ENCODE results near the gene ADARB1. TPM values are rescaled to one million over a fixed set of nuclear protein-coding genes. Genes with fewer than 3 reads are reported as not detected.

ADARB1 gene
- total RNA-seq, 2 experiments from 2014 or later = 27.5 to 28.6 TPM

- Mint-ChIP-seq H3K4me3 (no peak overlapping the region), H3K4me1 (ENCODE audit: low read depth) (no peaks in the 10 kb centered on the region), H3K9me3 (peaks cover 3% of the 10 kb centered on the region), H3K27me3 (no peaks in the 10 kb centered on the region), H3K27ac (no peak overlapping the region), H3K36me3 (ENCODE audit: low read depth) (peaks cover 94% of the 10 kb centered on the region)
- ChIA-PET CTCF (interaction anchor here (0.7 to 1.5 kb wide), 2 partner anchors 8 to 18 kb away, joined by 3 to 4 read pairs; no protein-coding TSS in a partner anchor), POLR2A (no interaction called here)
- Histone ChIP-seq H3K36me3 (ENCODE audit: insufficient read depth, low read length) (peaks cover 18% of the 10 kb centered on the region), H3K27ac (ENCODE audit: low read depth in 1 of 2, low read length in 2 of 2) (no peak overlapping the region), H3K4me1 (ENCODE audit: insufficient read depth, low read length) (no peaks in the 10 kb centered on the region), H3K9me3 (ENCODE audit: control insufficient read depth in 1 of 2, insufficient read depth in 1 of 2, low read length in 2 of 2) (no peaks in the 10 kb centered on the region), H3K27me3 (ENCODE audit: control insufficient read depth in 1 of 2, insufficient read depth in 2 of 2, low read length in 2 of 2) (no peaks in the 10 kb centered on the region), H3K4me3 (ENCODE audit: low read length) (no peak overlapping the region)
- no peak for TF ChIP-seq CTCF (IDR thresholded peaks at IDR 0.05)
- DNase-seq (no peak), ATAC-seq (ENCODE audit: poor library complexity) (no peak)
- intact Hi-C loops (cut with DNase I, micrococcal nuclease) = no loop called here
These were observed 140.8 kb downstream of the ADARB1 start for GRCh38 chr21:45215213-45215612.

GRCh38 chr21:45217010-45217409, 142.6 kb downstream of the ADARB1 start:
- Histone ChIP-seq H3K27me3 (ENCODE audit: control insufficient read depth in 1 of 2, insufficient read depth in 2 of 2, low read length in 2 of 2) (no peaks in the 10 kb centered on the region), H3K36me3 (ENCODE audit: insufficient read depth, low read length) (peaks cover 21% of the 10 kb centered on the region), H3K4me1 (ENCODE audit: insufficient read depth, low read length) (no peaks in the 10 kb centered on the region), H3K27ac (ENCODE audit: low read depth in 1 of 2, low read length in 2 of 2) (no peak overlapping the region), H3K9me3 (ENCODE audit: control insufficient read depth in 1 of 2, insufficient read depth in 1 of 2, low read length in 2 of 2) (no peaks in the 10 kb centered on the region), H3K4me3 (ENCODE audit: low read length) (no peak overlapping the region)
- intact Hi-C loops (cut with DNase I, micrococcal nuclease) = no loop called here
- H3K9me3 Mint-ChIP-seq = peaks cover 3% of the 10 kb centered on the region
- DNase-seq (no peak), ATAC-seq (ENCODE audit: poor library complexity) (no peak)
- H3K4me1 Mint-ChIP-seq (ENCODE audit: low read depth) = no peaks in the 10 kb centered on the region
- no peaks in the 10 kb centered on the region for H3K27me3 Mint-ChIP-seq
- H3K36me3 Mint-ChIP-seq (ENCODE audit: low read depth) = peaks cover 93% of the 10 kb centered on the region
- H3K4me3 Mint-ChIP-seq = no peak overlapping the region
- ChIA-PET CTCF (no interaction called here), POLR2A (no interaction called here)
- H3K27ac Mint-ChIP-seq = no peak overlapping the region
- no peak for TF ChIP-seq CTCF (IDR thresholded peaks at IDR 0.05)

- no peaks in the 10 kb centered on the region for H3K27me3 Mint-ChIP-seq
- intact Hi-C loops (cut with DNase I, micrococcal nuclease) = no loop called here
- H3K27me3 ChIP-seq (ENCODE audit: control insufficient read depth in 1 of 2, insufficient read depth in 2 of 2, low read length in 2 of 2) = no peaks in the 10 kb centered on the region
- peaks cover 3% of the 10 kb centered on the region for H3K4me1 ChIP-seq (ENCODE audit: insufficient read depth, low read length)
- no peak overlapping the region for H3K4me3 Mint-ChIP-seq
- ATAC-seq (ENCODE audit: poor library complexity) (no peak), DNase-seq (no peak)
- H3K4me1 Mint-ChIP-seq (ENCODE audit: low read depth) = peaks cover 6% of the 10 kb centered on the region
- H3K9me3 ChIP-seq (ENCODE audit: control insufficient read depth in 1 of 2, insufficient read depth in 1 of 2, low read length in 2 of 2) = no peaks in the 10 kb centered on the region
- ChIA-PET POLR2A (no interaction called here), CTCF (no interaction called here)
- H3K9me3 Mint-ChIP-seq = peaks cover 3% of the 10 kb centered on the region
- peaks cover 25% of the 10 kb centered on the region for H3K36me3 ChIP-seq (ENCODE audit: insufficient read depth, low read length)
- no peak overlapping the region for H3K27ac Mint-ChIP-seq
- H3K4me3 ChIP-seq (ENCODE audit: low read length) = no peak overlapping the region
- no peak overlapping the region for H3K27ac ChIP-seq (ENCODE audit: low read depth in 1 of 2, low read length in 2 of 2)
- peaks cover 78% of the 10 kb centered on the region for H3K36me3 Mint-ChIP-seq (ENCODE audit: low read depth)
- TF ChIP-seq CTCF (IDR thresholded peaks at IDR 0.05) = no peak
These were observed 145.1 kb downstream of the ADARB1 start for GRCh38 chr21:45219517-45219916.

Data from CD4-positive, alpha-beta T cell (primary cell).